GM12801 (cell line): ENCODE results near the gene CCDC190.

Source experiments
- TF ChIP-seq, protein P1 (sequence below): IDR thresholded peaks from one replicate; pipeline ENCODE4 v1.5.1; 2011; ENCODE audit warnings: control low read depth; ENCODE audit not compliant: insufficient read length; ENCODE audit errors: extremely low read depth

CCDC190 gene

DNA sequence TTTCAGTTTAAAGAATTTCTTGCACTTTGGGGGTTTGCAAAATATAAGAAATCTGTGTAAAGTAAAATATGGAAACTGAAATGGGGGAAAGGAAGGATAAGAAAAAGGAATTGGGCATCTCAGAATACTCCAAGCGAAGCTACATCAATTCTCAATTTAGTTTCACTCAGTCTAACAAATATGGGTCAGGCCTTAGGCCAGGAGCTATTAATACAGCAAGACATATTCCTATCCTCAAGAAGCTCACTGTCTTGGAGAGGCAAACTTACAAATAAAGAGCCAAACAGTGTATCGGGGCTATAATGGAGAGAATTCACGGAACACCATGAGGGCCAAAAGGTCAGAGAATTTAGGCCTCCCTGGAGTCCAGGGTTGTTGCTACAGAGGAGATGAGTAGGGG lies 43.0 kb upstream of the CCDC190 start:
- TF ChIP-seq, protein P1, sequence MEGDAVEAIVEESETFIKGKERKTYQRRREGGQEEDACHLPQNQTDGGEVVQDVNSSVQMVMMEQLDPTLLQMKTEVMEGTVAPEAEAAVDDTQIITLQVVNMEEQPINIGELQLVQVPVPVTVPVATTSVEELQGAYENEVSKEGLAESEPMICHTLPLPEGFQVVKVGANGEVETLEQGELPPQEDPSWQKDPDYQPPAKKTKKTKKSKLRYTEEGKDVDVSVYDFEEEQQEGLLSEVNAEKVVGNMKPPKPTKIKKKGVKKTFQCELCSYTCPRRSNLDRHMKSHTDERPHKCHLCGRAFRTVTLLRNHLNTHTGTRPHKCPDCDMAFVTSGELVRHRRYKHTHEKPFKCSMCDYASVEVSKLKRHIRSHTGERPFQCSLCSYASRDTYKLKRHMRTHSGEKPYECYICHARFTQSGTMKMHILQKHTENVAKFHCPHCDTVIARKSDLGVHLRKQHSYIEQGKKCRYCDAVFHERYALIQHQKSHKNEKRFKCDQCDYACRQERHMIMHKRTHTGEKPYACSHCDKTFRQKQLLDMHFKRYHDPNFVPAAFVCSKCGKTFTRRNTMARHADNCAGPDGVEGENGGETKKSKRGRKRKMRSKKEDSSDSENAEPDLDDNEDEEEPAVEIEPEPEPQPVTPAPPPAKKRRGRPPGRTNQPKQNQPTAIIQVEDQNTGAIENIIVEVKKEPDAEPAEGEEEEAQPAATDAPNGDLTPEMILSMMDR, result no peak

DNA sequence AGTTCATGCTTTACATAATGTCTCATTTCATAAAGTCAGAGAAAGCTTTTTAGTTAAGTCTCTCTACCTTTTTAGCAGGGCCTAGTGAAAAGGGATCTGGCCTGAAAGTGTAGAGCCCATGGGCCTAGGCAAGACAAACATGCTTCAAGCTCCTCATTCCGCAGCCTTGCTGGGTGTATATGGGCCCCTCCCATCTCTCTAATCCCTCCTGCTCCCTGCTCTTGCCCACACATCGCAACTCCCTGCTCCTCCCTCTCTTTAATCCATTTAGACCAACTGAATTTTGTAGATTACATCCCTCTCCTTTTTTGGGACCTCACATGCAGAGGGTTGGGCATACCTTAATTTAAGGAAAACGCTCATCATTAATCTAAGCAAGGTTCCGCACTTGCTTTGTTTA lies 42.3 kb upstream of the CCDC190 start:
- TF ChIP-seq, protein P1, result no peak

DNA sequence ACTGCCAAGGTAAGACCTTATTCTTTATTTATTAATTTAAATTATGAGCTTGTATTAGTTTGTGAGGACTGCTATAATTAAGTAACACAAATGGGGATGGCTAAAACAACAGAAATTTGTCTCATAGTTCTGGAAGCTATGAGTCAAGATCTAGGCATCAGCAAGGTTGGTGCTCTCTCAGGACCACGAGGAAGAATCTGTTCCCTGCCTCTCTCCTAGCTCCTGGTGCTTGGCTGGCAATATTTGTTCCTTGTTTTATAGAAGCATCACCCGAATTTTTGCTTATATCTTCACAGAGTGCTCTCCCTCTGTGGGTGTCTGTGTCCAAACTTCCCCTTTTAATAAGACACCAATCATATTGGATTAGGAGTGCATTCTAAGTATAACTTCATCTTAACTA lies 41.4 kb upstream of the CCDC190 start:
- TF ChIP-seq, protein P1, result no peak

DNA sequence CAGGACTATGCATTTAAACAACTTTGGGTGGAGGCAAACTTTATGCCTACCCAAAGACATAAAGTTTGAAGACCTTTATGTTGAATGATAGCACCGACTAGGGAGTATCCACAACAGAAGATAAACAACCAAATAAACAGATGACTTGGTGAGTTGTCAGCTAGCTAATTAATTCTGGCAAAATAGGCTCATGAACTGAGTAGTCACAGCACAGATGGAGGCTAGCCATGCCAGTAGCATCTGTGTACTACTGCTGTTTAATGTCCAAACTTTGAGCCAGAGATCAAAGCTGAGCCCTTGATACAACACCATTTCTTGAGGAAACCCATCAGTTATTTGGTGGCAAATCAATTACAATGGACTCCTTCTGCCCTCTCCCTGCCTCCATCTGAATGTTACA lies 40.3 kb upstream of the CCDC190 start:
- TF ChIP-seq, protein P1, result no peak

DNA sequence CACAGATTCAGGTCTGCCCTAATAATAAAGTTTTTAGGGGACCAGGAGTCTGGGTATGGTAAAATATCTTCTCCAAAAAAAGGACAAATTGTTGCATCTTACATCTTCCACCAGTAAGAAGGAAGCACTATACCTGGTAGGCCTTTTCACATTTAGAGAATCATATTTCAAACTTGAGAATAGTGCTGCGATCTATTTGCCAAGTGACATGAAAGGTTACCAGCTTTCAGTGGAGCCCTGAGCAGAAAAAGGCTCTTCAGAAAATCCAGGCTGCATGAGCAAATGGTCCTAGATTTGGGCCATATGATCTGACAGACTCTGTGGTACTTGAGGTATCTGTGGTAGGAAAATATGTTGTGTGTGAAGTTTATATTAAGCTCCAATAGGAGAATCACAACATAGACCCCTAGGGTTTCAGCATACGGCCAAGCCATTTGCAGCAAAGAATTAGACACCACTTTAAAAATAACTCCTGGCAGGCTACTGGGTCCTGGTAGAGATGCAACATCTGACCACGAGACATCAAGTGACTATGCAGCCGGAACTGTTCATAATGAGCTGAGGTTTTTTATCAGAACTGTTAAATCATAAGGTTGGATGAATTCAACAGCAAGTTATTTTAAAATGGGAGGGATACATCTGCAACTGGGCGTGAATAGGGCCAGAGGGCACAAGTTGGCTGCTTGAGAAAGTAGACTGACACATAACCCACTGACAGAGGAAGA lies 38.6 kb upstream of the CCDC190 start:
- TF ChIP-seq, protein P1, result no peak

DNA sequence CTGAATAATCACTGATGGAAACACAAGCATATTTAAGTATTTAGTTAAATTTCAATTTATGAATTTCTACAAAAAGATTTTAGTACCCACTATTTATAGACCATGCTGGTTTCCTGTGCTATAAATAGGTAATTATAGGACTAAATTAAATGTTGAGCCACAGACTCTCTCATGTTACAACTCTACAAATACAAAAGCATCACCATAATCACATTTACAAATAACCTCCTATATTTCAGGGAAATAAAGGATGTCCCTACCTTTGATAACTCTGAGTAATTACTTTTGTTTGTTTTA lies 32.6 kb upstream of the CCDC190 start:
- TF ChIP-seq, protein P1, result no peak

DNA sequence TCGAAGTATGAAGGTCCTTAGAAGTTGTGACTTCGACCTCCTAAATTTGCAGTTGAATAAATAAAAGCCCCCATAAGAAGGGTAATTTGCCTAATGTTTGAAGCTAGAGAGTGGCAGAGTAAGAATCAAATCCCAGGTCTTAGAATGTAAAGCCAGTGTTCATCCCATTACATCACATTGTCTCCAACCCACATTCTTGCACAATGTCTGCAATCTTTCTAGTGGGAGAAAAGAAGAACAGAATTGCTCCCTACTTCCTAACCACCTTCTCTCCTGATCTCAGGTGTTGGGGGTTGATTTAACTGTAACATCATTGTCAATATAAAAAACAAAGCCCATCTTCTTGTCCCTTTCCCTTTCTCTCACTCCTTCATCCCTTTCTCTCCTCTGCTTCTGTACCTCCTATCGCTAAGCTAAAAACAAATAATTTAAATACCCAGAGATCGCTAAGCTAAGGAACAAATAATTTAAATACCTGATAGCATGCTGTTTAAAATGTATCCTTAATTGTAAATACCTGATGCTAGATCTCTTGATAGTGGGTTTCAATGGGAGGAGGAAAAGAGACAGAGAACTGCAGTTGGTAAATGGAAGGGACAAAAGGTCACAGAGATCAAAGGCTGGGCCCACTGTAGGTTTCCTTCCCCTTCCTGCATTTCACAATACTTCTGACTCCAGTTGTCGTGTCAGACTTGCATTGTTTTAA lies 32.1 kb upstream of the CCDC190 start:
- TF ChIP-seq, protein P1, result no peak
